Osteocyte (in vitro differentiated cells): Measurements from ENCODE around the gene SKIC2. TPM values are rescaled to one million over a fixed set of nuclear protein-coding genes. Genes with fewer than 3 reads are reported as not detected.

ENCODE experiments used
- DNase-seq: peaks from one replicate; pipeline ENCODE4 v3.0.0; 2021; ENCODE audit warnings: mixed read lengths; ENCODE audit not compliant: unreplicated experiment; ENCODE audit errors: extremely low spot score
- H3K27ac Mint-ChIP-seq: one replicate; pipeline ENCODE4 v1.8.0; 2021; ENCODE audit warnings: mild to moderate bottlenecking, mixed read lengths; ENCODE audit not compliant: unreplicated experiment
- H3K27me3 Mint-ChIP-seq: one replicate; pipeline ENCODE4 v1.8.0; 2021; ENCODE audit warnings: mixed read lengths; ENCODE audit not compliant: unreplicated experiment
- H3K36me3 Mint-ChIP-seq: one replicate; pipeline ENCODE4 v1.8.0; 2021; ENCODE audit warnings: mixed read lengths; ENCODE audit not compliant: unreplicated experiment
- H3K4me1 Mint-ChIP-seq: one replicate; pipeline ENCODE4 v1.8.0; 2021; ENCODE audit warnings: mixed read lengths; ENCODE audit not compliant: unreplicated experiment
- H3K4me3 Mint-ChIP-seq: one replicate; pipeline ENCODE4 v1.8.0; 2021; ENCODE audit warnings: mild to moderate bottlenecking, moderate library complexity, mixed read lengths; ENCODE audit not compliant: unreplicated experiment
- H3K9me3 Mint-ChIP-seq: one replicate; pipeline ENCODE4 v1.8.0; 2021; ENCODE audit warnings: mixed read lengths; ENCODE audit not compliant: unreplicated experiment
- total RNA-seq: library from RNA; stranded (reverse); gene quantifications from 2 replicates; pipeline ENCODE4 v1.2.1, GENCODE V29; 2021
- TF ChIP-seq, protein P1 (sequence below): fragments of 200-600 bp; sonication (generic); IDR thresholded peaks from 2 replicates; pipeline ENCODE4 v1.5.0; 2021; ENCODE audit warnings: antibody characterized with exemption, mild to moderate bottlenecking, moderate library complexity

Gene SKIC2
- total RNA-seq, 1 donor from 2014 or later, result 84.3 TPM

DNA sequence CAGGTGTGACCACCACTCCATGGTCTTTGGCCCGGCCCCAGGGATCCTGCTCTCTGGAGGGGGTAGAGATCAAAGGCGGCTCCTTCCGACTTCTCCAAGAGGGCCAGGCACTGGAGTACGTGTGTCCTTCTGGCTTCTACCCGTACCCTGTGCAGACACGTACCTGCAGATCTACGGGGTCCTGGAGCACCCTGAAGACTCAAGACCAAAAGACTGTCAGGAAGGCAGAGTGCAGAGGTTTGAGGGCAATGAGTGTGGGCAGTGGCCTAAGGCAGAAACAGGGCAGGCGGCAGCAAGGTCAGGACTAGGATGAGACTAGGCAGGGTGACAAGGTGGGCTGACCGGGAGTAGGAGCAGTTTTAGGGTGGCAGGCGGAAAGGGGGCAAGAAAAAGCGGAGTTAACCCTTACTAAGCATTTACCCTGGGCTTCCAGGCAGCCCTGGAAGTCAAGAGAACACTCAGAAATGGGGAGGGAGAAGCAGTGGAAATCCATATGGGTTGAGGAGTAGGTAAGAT is 12.5 kb upstream of the SKIC2 start:
- Mint-ChIP-seq H3K9me3 (no peaks in the 10 kb centered on the region), H3K4me3 (no peak overlapping the region), H3K27ac (peak overlapping the region; percentile 31), H3K36me3 (peaks cover 5% of the 10 kb centered on the region), H3K4me1 (peaks cover 17% of the 10 kb centered on the region), H3K27me3 (peaks cover 5% of the 10 kb centered on the region)
- TF ChIP-seq, protein P1, sequence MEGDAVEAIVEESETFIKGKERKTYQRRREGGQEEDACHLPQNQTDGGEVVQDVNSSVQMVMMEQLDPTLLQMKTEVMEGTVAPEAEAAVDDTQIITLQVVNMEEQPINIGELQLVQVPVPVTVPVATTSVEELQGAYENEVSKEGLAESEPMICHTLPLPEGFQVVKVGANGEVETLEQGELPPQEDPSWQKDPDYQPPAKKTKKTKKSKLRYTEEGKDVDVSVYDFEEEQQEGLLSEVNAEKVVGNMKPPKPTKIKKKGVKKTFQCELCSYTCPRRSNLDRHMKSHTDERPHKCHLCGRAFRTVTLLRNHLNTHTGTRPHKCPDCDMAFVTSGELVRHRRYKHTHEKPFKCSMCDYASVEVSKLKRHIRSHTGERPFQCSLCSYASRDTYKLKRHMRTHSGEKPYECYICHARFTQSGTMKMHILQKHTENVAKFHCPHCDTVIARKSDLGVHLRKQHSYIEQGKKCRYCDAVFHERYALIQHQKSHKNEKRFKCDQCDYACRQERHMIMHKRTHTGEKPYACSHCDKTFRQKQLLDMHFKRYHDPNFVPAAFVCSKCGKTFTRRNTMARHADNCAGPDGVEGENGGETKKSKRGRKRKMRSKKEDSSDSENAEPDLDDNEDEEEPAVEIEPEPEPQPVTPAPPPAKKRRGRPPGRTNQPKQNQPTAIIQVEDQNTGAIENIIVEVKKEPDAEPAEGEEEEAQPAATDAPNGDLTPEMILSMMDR, result no peak
- DNase-seq, result no peak

DNA sequence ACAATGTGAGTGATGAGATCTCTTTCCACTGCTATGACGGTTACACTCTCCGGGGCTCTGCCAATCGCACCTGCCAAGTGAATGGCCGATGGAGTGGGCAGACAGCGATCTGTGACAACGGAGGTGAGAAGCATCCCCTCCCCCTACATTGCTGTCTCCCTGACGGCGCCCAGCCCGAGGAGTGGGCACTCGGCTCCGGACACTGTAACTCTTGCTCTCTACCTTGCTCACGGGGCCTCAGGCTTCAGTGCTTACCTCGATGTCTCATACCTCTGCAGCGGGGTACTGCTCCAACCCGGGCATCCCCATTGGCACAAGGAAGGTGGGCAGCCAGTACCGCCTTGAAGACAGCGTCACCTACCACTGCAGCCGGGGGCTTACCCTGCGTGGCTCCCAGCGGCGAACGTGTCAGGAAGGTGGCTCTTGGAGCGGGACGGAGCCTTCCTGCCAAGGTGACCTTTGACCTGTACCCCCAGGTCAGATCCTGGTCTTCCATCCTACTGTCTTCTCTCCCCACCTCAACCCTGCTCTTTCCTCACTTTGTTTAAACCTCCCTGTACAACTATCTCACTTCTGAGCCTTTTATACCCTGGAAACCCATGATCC is 11.8 kb upstream of the SKIC2 start:
- peaks cover 5% of the 10 kb centered on the region for H3K36me3 Mint-ChIP-seq
- TF ChIP-seq, protein P1, result no peak
- H3K9me3 Mint-ChIP-seq, result no peaks in the 10 kb centered on the region
- peaks cover 17% of the 10 kb centered on the region for H3K4me1 Mint-ChIP-seq
- no peak overlapping the region for H3K27ac Mint-ChIP-seq
- no peak for DNase-seq
- H3K27me3 Mint-ChIP-seq, result peaks cover 5% of the 10 kb centered on the region
- no peak overlapping the region for H3K4me3 Mint-ChIP-seq

DNA sequence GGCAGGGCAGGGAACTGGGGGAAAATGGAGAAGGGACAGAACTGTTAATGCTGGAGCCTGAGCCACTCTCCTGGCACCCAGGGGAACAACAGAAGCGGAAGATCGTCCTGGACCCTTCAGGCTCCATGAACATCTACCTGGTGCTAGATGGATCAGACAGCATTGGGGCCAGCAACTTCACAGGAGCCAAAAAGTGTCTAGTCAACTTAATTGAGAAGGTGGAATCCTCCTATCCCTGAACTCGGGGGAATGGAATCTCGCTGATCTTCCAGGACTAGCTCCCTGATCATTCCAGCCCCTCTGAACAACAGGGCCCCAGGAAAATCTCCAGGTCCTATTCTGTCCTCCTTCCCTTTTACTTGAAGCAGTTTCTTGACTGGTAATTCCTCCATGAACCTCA is 11.1 kb upstream of the SKIC2 start:
- Mint-ChIP-seq H3K9me3 (no peaks in the 10 kb centered on the region), H3K27ac (no peak overlapping the region), H3K27me3 (no peaks in the 10 kb centered on the region), H3K4me1 (peaks cover 17% of the 10 kb centered on the region), H3K4me3 (no peak overlapping the region), H3K36me3 (peaks cover 8% of the 10 kb centered on the region)
- TF ChIP-seq, protein P1, result no peak
- DNase-seq, result no peak

DNA sequence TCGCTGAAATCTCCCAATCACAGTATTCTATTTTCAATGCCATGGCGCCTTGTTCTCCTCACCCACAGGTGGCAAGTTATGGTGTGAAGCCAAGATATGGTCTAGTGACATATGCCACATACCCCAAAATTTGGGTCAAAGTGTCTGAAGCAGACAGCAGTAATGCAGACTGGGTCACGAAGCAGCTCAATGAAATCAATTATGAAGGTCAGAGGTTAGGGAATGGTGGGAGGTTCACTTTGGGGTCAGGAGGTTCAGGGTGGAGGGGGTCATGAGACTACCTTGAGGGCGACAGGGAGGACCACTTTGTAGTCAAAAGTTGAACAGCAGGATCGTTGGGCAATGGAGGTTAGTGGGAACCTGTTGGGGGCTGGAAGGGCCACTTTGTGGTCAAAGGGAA is 10.7 kb upstream of the SKIC2 start:
- peaks cover 12% of the 10 kb centered on the region for H3K36me3 Mint-ChIP-seq
- no peaks in the 10 kb centered on the region for H3K27me3 Mint-ChIP-seq
- peaks cover 17% of the 10 kb centered on the region for H3K4me1 Mint-ChIP-seq
- no peak overlapping the region for H3K27ac Mint-ChIP-seq
- no peak for DNase-seq
- H3K4me3 Mint-ChIP-seq, result no peak overlapping the region
- H3K9me3 Mint-ChIP-seq, result no peaks in the 10 kb centered on the region
- TF ChIP-seq, protein P1, result no peak

DNA sequence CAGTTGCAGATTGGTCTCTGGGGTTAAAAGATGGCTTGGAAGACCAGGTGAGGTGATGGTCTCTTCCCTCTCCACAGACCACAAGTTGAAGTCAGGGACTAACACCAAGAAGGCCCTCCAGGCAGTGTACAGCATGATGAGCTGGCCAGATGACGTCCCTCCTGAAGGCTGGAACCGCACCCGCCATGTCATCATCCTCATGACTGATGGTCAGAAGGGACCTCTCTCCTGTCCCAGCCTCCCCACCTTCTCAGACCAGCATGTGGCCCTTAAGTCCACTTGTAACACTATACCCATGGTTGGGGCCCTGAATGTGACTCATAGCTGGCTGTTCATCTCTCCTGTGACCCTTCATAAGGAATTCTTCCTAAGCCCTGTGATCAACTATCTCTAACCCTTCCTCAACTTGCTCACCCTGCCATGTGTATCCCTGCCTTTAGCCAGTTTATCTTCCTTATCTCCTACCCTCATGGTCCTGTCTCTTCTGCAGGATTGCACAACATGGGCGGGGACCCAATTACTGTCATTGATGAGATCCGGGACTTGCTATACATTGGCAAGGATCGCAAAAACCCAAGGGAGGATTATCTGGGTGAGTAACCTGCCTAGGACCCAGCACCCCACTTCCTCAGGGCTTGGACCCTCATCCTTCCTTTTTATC is 10.1 kb upstream of the SKIC2 start:
- Mint-ChIP-seq H3K4me1 (peaks cover 17% of the 10 kb centered on the region), H3K27me3 (no peaks in the 10 kb centered on the region), H3K36me3 (peaks cover 18% of the 10 kb centered on the region), H3K27ac (no peak overlapping the region), H3K9me3 (no peaks in the 10 kb centered on the region), H3K4me3 (no peak overlapping the region)
- TF ChIP-seq, protein P1, result no peak
- DNase-seq, result no peak
